CD4-positive, alpha-beta memory T cell (primary cell): ENCODE results near the gene ERG28. TPM values are rescaled to one million over a fixed set of nuclear protein-coding genes. Genes with fewer than 3 reads are reported as not detected.

Experiments used
- CTCF ChIA-PET: fragments of 350-600 bp; sonication (Branson Sonifier 250); formaldehyde crosslinking; loops from one replicate; lab custom pipeline; 2021; ENCODE audit warnings: inconsistent platforms; ENCODE audit not compliant: partially characterized antibody; lab: Charles Lee
- POLR2A ChIA-PET: fragments of 350-600 bp; sonication (Branson Sonifier 250); formaldehyde crosslinking; loops from one replicate; lab custom pipeline; 2021; ENCODE audit not compliant: partially characterized antibody; lab: Charles Lee
- DNase-seq, 5 donors: peaks; one replicate each; pipeline versions ENCODE4 v3.0.0 to v3.0.0-alpha.2; 2020 to 2022; ENCODE audit warnings: mixed read lengths in 1 of 5
- H3K27ac ChIP-seq: one replicate; pipeline ENCODE4 v1.7.0; 2013; ENCODE audit warnings: low read depth, low read length
- H3K27me3 ChIP-seq: 2 replicates; pipeline ENCODE4 v1.7.0; 2013; ENCODE audit warnings: mild to moderate bottlenecking, low read length, moderate library complexity; ENCODE audit not compliant: insufficient read depth
- H3K36me3 ChIP-seq: 2 replicates; pipeline ENCODE4 v1.7.0; 2013; ENCODE audit warnings: mild to moderate bottlenecking, low read length, moderate library complexity; ENCODE audit not compliant: insufficient read depth
- H3K4me1 ChIP-seq: 2 replicates; pipeline ENCODE4 v1.7.0; 2013; ENCODE audit warnings: mild to moderate bottlenecking, low read length, moderate library complexity; ENCODE audit not compliant: insufficient read depth
- H3K4me3 ChIP-seq, 2 donors: one replicate each; pipeline ENCODE4 v1.7.0; 2013; ENCODE audit warnings: low read length in 2 of 2, mild to moderate bottlenecking in 1 of 2
- H3K9me3 ChIP-seq, 2 donors: one replicate each; pipeline ENCODE4 v1.7.0; 2013; ENCODE audit warnings: low read length in 2 of 2, control low read depth in 1 of 2; ENCODE audit not compliant: control insufficient read depth in 1 of 2
- H3K27ac Mint-ChIP-seq, 7 donors: one replicate each; pipeline ENCODE4 v1.8.0; 2020 to 2021; ENCODE audit warnings: mixed read lengths in 7 of 7, mild to moderate bottlenecking in 6 of 7, inconsistent platforms in 3 of 7, moderate library complexity in 3 of 7
- H3K27me3 Mint-ChIP-seq, 2 donors: one replicate each; pipeline ENCODE4 v1.8.0; 2020 to 2021; ENCODE audit warnings: mixed read lengths in 2 of 2
- H3K36me3 Mint-ChIP-seq, 2 donors: one replicate each; pipeline ENCODE4 v1.8.0; 2020 to 2021; ENCODE audit warnings: mixed read lengths in 2 of 2, inconsistent platforms in 1 of 2, mild to moderate bottlenecking in 1 of 2
- H3K4me1 Mint-ChIP-seq, 4 donors: one replicate each; pipeline ENCODE4 v1.8.0; 2020 to 2021; ENCODE audit warnings: mixed read lengths in 4 of 4, mild to moderate bottlenecking in 1 of 4
- H3K4me3 Mint-ChIP-seq, 8 donors: one replicate each; pipeline ENCODE4 v1.8.0; 2020 to 2021; ENCODE audit warnings: mixed read lengths in 8 of 8, mild to moderate bottlenecking in 7 of 8, moderate library complexity in 6 of 8, inconsistent platforms in 3 of 8
- H3K9me3 Mint-ChIP-seq, 8 donors: one replicate each; pipeline ENCODE4 v1.8.0; 2020 to 2021; ENCODE audit warnings: mixed read lengths in 8 of 8, mild to moderate bottlenecking in 5 of 8, inconsistent platforms in 3 of 8, moderate library complexity in 1 of 8
- intact Hi-C: fragments of 100-400 bp; cut with micrococcal nuclease; formaldehyde crosslinking; loops from one replicate; pipeline ENCODE4 v1.15.1; 2023
- polyA plus RNA-seq, 2 donors: library from polyadenylated mRNA; unstranded; fragments of 300-500 nt; fragmentation: Illumina TruSeq; gene quantifications; one replicate each; pipeline ENCODE4 v1.2.3, GENCODE V29; 2021
- total RNA-seq, 2 experiments: library from RNA; stranded (reverse); gene quantifications; one replicate each; pipeline ENCODE4 v1.2.3, GENCODE V29; 2021

Gene ERG28
- total and polyA plus RNA-seq, 4 experiments from 2014 or later, result 12.9 to 43.2 (median 22.2) TPM

DNA sequence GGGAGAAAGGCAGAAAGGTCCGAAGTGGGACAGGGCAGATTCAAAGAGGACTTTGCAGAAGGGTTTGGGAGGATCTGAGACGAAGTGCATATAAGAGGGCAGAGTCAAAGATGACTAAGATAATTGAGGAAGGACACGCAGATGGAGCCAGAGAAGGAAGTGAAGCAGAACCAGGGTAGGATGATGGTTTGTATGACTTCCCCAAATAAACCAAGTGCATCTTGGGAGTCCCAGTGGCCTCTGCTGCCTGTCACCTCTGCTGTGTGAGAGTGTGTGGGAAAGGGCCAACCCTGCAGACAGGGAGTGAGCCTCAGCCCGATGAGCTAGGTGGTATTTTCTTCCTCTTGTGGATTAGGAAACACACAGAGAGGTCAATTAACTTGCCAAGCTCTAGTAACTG, 45.5 kb downstream of the ERG28 start:
- H3K4me1 ChIP-seq, result no peaks in the 10 kb centered on the region
- intact Hi-C loops, result no loop called here
- peaks cover 0 to 2% (median 0%) of the 10 kb centered on the region in 8 donors for H3K9me3 Mint-ChIP-seq
- H3K27ac ChIP-seq, result no peak overlapping the region
- no peaks in the 10 kb centered on the region for H3K9me3 ChIP-seq
- H3K27me3 Mint-ChIP-seq, result no peaks in the 10 kb centered on the region
- H3K4me1 Mint-ChIP-seq, result no peaks in the 10 kb centered on the region
- POLR2A ChIA-PET, result no interaction called here
- no peak overlapping the region for H3K4me3 Mint-ChIP-seq
- no peaks in the 10 kb centered on the region for H3K27me3 ChIP-seq
- no peaks in the 10 kb centered on the region for H3K36me3 ChIP-seq
- no peak overlapping the region for H3K4me3 ChIP-seq
- DNase-seq, result no peak
- H3K36me3 Mint-ChIP-seq, result peaks cover 0 to 11% of the 10 kb centered on the region in 2 donors
- CTCF ChIA-PET, result interaction anchor here (0.6 kb wide), 1 partner anchor 70 kb away, joined by 3 read pairs; no protein-coding TSS in a partner anchor
- H3K27ac Mint-ChIP-seq, result peak overlapping the region in 1 of 7 donors; percentile 30

GRCh38 chr14:75614179-75614578, 46.5 kb downstream of the ERG28 start:
- ChIA-PET CTCF (no interaction called here), POLR2A (no interaction called here)
- Mint-ChIP-seq H3K9me3 (peaks cover 0 to 2% (median 0%) of the 10 kb centered on the region in 8 donors), H3K4me3 (no peak overlapping the region), H3K27ac (no peak overlapping the region), H3K4me1 (no peaks in the 10 kb centered on the region), H3K36me3 (peaks cover 0 to 9% of the 10 kb centered on the region in 2 donors), H3K27me3 (no peaks in the 10 kb centered on the region)
- H3K27ac ChIP-seq, result no peak overlapping the region
- no peaks in the 10 kb centered on the region for H3K36me3 ChIP-seq
- intact Hi-C loops, result no loop called here
- H3K4me1 ChIP-seq, result no peaks in the 10 kb centered on the region
- no peak for DNase-seq
- H3K9me3 ChIP-seq, result no peaks in the 10 kb centered on the region
- H3K27me3 ChIP-seq, result no peaks in the 10 kb centered on the region
- H3K4me3 ChIP-seq, result no peak overlapping the region

DNA sequence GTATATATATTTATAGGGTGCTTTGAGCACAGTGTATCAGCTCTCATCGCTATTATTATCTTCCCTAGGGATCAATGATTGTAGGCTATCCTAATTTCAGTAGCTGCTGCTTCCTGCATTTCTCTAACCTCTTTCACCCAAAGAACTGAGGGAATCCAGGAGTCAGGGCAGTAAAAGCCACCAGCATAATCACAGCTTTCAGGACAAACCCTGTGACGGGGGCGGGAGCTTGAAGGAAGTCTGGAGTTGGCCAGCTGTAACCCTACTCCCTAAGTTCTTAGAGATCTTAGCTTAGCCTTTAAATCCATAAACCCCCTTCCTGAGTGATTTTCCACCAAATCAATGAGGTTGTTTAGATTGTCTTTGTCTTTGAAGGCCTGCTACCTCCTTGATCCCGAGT, 48.5 kb downstream of the ERG28 start:
- Mint-ChIP-seq H3K4me3 (no peak overlapping the region), H3K36me3 (peaks cover 0 to 21% of the 10 kb centered on the region in 2 donors), H3K4me1 (no peaks in the 10 kb centered on the region), H3K9me3 (peaks cover 0 to 14% (median 8%) of the 10 kb centered on the region in 8 donors), H3K27ac (no peak overlapping the region), H3K27me3 (no peaks in the 10 kb centered on the region)
- no peak overlapping the region for H3K4me3 ChIP-seq
- no peak for DNase-seq
- no peak overlapping the region for H3K27ac ChIP-seq
- CTCF ChIA-PET, result interaction anchor here (1.3 to 1.5 kb wide), 2 partner anchors 8 to 35 kb away, joined by 3 to 5 read pairs; no protein-coding TSS in a partner anchor
- H3K36me3 ChIP-seq, result no peaks in the 10 kb centered on the region
- intact Hi-C loops, result no loop called here
- H3K4me1 ChIP-seq, result no peaks in the 10 kb centered on the region
- H3K9me3 ChIP-seq, result no peaks in the 10 kb centered on the region
- no peaks in the 10 kb centered on the region for H3K27me3 ChIP-seq
- POLR2A ChIA-PET, result no interaction called here

DNA sequence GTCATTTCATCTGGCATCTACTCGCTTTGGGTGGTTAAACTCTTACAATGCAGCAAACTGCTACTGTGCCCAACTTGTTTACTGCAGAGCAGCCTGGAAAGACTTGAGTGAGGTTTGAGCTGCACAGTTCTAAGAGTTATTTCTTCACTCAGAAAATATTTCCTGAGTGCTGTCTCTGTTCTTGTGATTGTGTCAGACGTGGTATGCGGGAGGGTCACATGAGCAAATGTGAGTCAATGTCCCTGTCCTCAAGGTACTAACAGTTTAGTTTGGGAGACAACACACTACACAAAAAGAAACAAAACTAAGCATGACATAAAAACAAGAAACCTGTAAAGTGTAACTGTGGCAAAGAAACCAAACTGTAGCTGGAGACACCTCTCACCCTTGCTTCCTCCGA, 49.8 kb downstream of the ERG28 start:
- Histone ChIP-seq H3K36me3 (no peaks in the 10 kb centered on the region), H3K4me1 (no peaks in the 10 kb centered on the region), H3K4me3 (no peak overlapping the region), H3K27me3 (no peaks in the 10 kb centered on the region), H3K9me3 (no peaks in the 10 kb centered on the region), H3K27ac (no peak overlapping the region)
- H3K4me3 Mint-ChIP-seq, result no peak overlapping the region
- intact Hi-C loops, result no loop called here
- peaks cover 0 to 21% of the 10 kb centered on the region in 2 donors for H3K36me3 Mint-ChIP-seq
- peaks cover 0 to 14% (median 8%) of the 10 kb centered on the region in 8 donors for H3K9me3 Mint-ChIP-seq
- CTCF ChIA-PET, result no interaction called here
- peak overlapping the region in 1 of 7 donors; percentile 21 for H3K27ac Mint-ChIP-seq
- no peaks in the 10 kb centered on the region for H3K27me3 Mint-ChIP-seq
- H3K4me1 Mint-ChIP-seq, result no peaks in the 10 kb centered on the region
- no peak for DNase-seq
- POLR2A ChIA-PET, result no interaction called here

DNA sequence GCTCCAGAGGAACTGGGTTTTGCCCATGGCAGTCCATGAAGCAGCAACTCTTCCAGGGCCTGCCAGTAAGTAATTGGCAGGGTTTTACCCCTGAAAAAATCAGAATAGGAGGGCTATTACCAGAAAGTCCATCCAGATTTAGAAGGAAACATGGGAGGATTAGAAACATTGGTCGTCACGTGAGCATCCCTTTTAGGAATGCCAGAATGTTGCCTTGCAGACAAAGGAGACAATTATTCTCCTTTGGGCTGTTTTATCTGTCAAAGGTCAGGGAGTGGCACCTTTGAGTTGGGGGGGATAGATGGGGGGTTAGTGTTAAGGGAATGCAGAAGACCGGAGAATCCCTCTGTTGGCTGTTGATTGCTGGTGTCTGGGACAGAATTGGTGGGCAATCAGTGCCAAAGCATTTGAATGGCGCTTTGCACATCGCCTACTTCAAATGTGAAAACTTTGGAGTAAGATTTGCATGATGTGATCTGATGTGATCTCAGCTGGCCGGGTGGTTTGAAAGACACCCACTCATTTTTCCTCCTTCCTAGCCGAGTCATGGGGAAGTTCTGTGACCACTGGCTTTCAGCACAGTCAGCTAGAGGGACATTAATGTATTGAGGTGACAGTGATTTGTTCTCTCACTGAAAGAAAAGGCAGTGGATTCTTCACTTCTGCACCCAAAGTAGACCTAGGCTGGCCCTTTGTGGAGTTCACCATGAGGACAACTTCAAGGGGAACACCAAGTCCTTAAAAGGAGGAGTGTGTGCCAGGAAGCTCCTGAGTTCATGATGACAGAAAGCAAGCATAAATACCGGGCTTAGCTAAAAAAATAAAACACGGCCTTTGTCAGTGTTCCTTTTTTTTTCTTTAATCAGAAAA, 50.8 kb downstream of the ERG28 start:
- Histone ChIP-seq H3K4me3 (no peak overlapping the region), H3K27ac (no peak overlapping the region), H3K36me3 (no peaks in the 10 kb centered on the region), H3K9me3 (no peaks in the 10 kb centered on the region), H3K27me3 (no peaks in the 10 kb centered on the region), H3K4me1 (no peaks in the 10 kb centered on the region)
- no peak overlapping the region for H3K4me3 Mint-ChIP-seq
- no peaks in the 10 kb centered on the region for H3K27me3 Mint-ChIP-seq
- H3K36me3 Mint-ChIP-seq, result peaks cover 0 to 21% of the 10 kb centered on the region in 2 donors
- H3K27ac Mint-ChIP-seq, result no peak overlapping the region
- H3K9me3 Mint-ChIP-seq, result peaks cover 0 to 14% (median 8%) of the 10 kb centered on the region in 8 donors
- ChIA-PET POLR2A (no interaction called here), CTCF (interaction anchor here (0.6 kb wide), 1 partner anchor 715 kb away, joined by 3 read pairs; no protein-coding TSS in a partner anchor)
- intact Hi-C loops, result no loop called here
- no peaks in the 10 kb centered on the region for H3K4me1 Mint-ChIP-seq
- no peak for DNase-seq

DNA sequence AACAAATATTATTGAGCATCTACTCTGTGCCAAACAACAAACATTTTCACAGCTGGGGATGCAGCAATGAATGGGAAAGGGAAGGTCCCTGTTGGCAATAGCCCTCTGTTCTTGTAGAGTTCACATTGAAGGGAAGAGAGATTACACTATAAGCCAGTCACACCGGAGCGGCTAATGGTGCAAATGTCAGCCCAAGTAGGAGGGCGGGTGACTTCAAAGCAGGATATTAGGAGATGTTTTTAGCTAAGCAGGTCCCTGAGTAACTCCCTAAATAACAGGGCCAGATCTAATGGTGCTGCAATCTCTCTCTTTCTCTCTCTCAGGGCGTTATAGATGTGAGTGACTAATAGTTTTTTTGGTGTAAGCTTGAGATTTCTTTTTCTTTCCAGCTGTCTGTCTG, 51.6 kb downstream of the ERG28 start:
- no peaks in the 10 kb centered on the region for H3K4me1 ChIP-seq
- CTCF ChIA-PET, result no interaction called here

DNA sequence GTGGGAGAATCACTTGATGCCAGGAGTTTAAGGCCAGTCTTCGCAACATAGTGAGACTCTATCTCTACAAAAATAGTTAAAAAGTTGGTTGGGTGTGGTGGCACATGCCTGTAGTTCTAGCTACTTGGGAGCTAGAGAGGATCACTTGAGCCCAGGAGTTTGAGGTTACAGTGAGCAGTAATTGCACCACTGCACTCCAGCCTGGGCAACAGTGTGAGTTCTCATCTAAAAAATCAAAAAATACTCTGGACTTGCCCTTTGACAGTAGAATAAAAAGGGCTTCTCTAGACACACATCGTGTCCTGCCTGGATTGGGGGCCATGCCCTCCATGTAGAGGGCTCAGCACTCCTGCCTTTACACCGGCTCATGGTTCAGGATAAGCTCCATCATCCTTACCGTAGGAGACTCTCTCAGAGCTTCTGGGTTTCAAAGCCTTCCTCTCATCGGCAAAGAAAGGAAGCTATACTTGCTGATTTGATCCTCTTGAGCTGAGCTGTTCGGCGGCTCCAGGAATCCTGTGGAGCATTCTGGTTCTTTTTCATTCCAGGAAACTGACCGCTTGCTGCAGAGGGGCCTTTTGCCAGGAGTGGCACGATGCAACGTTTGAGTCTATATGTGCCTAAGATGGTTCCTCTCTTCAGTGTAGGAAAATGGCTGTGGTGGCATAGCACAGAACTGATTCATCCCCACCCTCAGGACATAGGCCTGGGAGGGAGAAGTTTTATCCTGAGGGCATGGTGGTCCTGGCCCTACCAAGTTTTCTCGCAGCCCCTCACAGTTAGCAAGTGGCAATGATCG, 52.6 kb downstream of the ERG28 start:
- Mint-ChIP-seq H3K4me3 (no peak overlapping the region), H3K27ac (no peak overlapping the region), H3K4me1 (no peaks in the 10 kb centered on the region), H3K36me3 (peaks cover 0 to 18% of the 10 kb centered on the region in 2 donors), H3K27me3 (no peaks in the 10 kb centered on the region), H3K9me3 (peaks cover 0 to 14% (median 7%) of the 10 kb centered on the region in 8 donors)
- H3K27me3 ChIP-seq, result no peaks in the 10 kb centered on the region
- ChIA-PET CTCF (no interaction called here), POLR2A (no interaction called here)
- H3K9me3 ChIP-seq, result no peaks in the 10 kb centered on the region
- no peak overlapping the region for H3K27ac ChIP-seq
- DNase-seq, result no peak
- H3K4me1 ChIP-seq, result no peaks in the 10 kb centered on the region
- intact Hi-C loops, result no loop called here
- H3K4me3 ChIP-seq, result no peak overlapping the region
- H3K36me3 ChIP-seq, result no peaks in the 10 kb centered on the region

More for the DNA sequence above, 51.6 kb downstream of the ERG28 start:
- Histone ChIP-seq H3K27ac (no peak overlapping the region), H3K4me3 (no peak overlapping the region), H3K36me3 (no peaks in the 10 kb centered on the region), H3K27me3 (no peaks in the 10 kb centered on the region), H3K9me3 (no peaks in the 10 kb centered on the region)
- Mint-ChIP-seq H3K27me3 (no peaks in the 10 kb centered on the region), H3K27ac (no peak overlapping the region), H3K4me3 (no peak overlapping the region), H3K9me3 (peaks cover 0 to 14% (median 8%) of the 10 kb centered on the region in 8 donors), H3K4me1 (no peaks in the 10 kb centered on the region), H3K36me3 (peaks cover 0 to 21% of the 10 kb centered on the region in 2 donors)
- DNase-seq, result no peak
- intact Hi-C loops, result no loop called here
- POLR2A ChIA-PET, result no interaction called here
